ENCODE measurements around the gene TNFRSF19. TPM values are rescaled to one million over a fixed set of nuclear protein-coding genes. Genes with fewer than 3 reads are reported as not detected.

The TNFRSF19 gene
- total and polyA plus RNA-seq, 8 donors = 1.5 to 14.1 (median 3.0) TPM

DNA sequence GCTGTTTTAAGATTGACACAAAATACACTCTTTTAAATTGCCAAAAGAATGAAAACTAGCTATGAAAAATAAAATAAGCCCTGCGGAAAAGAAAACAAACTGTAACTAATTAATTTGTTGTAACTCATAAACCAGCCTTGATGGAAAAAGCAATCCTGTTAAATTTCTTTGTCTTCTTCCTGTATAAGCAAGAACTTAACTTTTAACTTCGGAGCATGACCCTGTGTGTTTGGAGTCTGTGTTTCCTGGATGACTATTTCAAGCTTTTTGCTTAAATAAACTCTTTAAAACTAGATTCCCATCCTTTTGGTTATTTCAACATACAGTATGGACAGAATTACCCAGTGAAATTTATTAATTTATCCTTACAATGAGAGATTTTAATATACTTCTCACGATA lies 122.6 kb downstream of the TNFRSF19 start:
- Histone ChIP-seq H3K4me3 (no peak overlapping the region), H3K4me1 (no peaks in the 10 kb centered on the region), H3K9me3 (no peaks in the 10 kb centered on the region), H3K27ac (peak overlapping the region in 1 of 4 donors; percentile 41), H3K27me3 (no peaks in the 10 kb centered on the region), H3K36me3 (no peaks in the 10 kb centered on the region)
- WGBS, 2 donors = 53 to 58% methylated on average over 3 of the region's 3 CpGs
- ATAC-seq = no peak
- FAIRE-seq = no peak
- intact Hi-C loops (cut with DNase I) = no loop called here
- TF ChIP-seq, protein P1, sequence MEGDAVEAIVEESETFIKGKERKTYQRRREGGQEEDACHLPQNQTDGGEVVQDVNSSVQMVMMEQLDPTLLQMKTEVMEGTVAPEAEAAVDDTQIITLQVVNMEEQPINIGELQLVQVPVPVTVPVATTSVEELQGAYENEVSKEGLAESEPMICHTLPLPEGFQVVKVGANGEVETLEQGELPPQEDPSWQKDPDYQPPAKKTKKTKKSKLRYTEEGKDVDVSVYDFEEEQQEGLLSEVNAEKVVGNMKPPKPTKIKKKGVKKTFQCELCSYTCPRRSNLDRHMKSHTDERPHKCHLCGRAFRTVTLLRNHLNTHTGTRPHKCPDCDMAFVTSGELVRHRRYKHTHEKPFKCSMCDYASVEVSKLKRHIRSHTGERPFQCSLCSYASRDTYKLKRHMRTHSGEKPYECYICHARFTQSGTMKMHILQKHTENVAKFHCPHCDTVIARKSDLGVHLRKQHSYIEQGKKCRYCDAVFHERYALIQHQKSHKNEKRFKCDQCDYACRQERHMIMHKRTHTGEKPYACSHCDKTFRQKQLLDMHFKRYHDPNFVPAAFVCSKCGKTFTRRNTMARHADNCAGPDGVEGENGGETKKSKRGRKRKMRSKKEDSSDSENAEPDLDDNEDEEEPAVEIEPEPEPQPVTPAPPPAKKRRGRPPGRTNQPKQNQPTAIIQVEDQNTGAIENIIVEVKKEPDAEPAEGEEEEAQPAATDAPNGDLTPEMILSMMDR (IDR thresholded peaks at IDR 0.05) = no peak
- DNase-seq = no peak

DNA sequence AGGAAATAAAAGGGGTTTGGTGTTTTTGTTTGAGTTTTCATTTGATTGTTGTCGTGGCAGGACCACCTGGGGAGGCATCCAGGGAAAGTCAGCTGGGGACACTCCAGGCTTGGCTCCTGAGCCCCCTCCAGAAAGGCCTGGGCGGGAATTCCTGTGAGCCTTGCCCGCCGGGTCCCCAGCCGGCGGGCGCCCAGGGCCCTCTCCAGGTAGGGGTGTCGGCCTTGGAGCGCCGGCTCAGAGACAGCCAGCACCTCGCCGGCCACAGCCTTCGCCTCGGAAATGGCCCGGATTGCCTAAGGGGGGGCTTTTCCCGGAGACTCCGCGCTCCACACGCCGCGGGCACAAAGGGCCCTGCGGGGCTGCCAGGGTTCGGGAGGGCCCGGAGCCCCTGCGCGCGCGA lies 125.0 kb downstream of the TNFRSF19 start:
- TF ChIP-seq, protein P1 (IDR thresholded peaks at IDR 0.05) = no peak
- Histone ChIP-seq H3K36me3 (no peaks in the 10 kb centered on the region), H3K4me1 (no peaks in the 10 kb centered on the region), H3K4me3 (no peak overlapping the region), H3K27me3 (no peaks in the 10 kb centered on the region), H3K27ac (no peak overlapping the region), H3K9me3 (no peaks in the 10 kb centered on the region)
- FAIRE-seq (no peak), DNase-seq (no peak), ATAC-seq (no peak)
- intact Hi-C loops (cut with DNase I) = no loop called here
- 73 to 75% methylated on average over 28 of the region's 28 CpGs for WGBS, 2 donors

DNA sequence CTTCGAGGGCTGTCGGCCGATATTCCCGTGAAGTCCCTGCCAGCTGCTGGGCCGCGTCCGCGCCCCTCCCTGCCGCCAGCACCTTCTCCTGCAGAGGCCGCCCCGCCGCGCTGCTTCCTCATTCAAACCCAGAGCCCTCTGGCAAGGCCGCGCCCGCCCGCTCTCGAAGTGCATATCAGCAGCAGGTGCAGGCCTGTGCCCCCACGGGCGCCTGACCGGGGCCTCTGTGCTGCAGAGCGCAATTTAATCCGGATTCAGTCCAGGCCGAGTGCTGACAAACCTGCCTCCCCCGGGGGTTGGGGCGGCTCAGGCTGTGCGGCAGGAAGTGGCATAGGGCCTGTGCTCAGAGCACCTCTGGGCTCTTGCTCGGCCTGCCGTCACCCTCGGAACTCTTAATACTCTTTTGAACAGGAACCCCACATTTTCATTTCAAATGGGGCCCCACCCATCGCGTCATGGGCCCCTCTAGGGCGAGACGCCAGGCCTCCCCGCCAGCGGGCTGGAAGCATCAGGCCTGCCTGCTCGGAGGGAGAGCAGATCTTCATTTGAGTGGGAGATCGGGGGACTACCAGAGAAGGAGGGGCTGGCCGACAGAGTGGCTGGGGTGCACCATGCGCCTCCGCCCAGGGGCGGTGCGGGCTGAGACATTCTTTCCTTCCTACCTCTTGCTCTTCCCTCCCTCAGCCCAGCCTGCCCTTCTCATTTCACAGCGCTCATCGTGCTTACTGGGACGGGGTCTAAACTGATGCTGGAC lies 125.7 kb downstream of the TNFRSF19 start:
- DNase-seq = no peak
- H3K9me3 ChIP-seq = no peaks in the 10 kb centered on the region
- FAIRE-seq = no peak
- intact Hi-C loops (cut with DNase I) = no loop called here
- no peak overlapping the region for H3K27ac ChIP-seq
- peak overlapping the region in 1 of 4 donors; percentile 14 for H3K4me3 ChIP-seq
- H3K27me3 ChIP-seq = no peaks in the 10 kb centered on the region
- WGBS, 2 donors = 69% methylated on average over 46 of the region's 46 CpGs
- H3K36me3 ChIP-seq = no peaks in the 10 kb centered on the region
- peak in 3 of 4 donors; percentile 31 to 44 (median 40) for ATAC-seq
- TF ChIP-seq, protein P1 (IDR thresholded peaks at IDR 0.05) = no peak
- no peaks in the 10 kb centered on the region for H3K4me1 ChIP-seq

DNA sequence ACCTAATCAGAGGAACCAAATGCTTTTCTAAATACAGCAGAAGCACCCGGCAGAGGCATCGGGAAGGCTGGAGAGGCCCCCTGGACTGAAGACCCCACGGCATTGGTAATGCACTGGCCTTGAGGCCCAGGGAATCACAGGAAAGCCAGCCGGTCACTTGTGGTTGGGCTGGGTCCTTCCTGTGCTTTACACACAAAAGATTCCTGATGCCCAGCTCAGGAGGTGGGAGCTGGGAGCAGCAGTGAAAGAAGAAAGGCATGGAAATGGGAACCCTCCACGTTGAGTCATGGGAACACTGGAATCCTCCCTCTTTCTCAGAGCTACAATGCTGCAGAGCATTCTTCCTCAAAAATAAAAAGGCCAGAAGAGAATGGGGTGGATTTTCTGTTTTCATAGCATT lies 126.4 kb downstream of the TNFRSF19 start:
- H3K27ac ChIP-seq = no peak overlapping the region
- no peaks in the 10 kb centered on the region for H3K27me3 ChIP-seq
- TF ChIP-seq, protein P1 (IDR thresholded peaks at IDR 0.05) = no peak
- no peaks in the 10 kb centered on the region for H3K9me3 ChIP-seq
- intact Hi-C loops (cut with DNase I) = no loop called here
- WGBS, 2 donors = 75 to 83% methylated on average over 5 of the region's 5 CpGs
- FAIRE-seq (no peak), ATAC-seq (no peak), DNase-seq (no peak)
- no peaks in the 10 kb centered on the region for H3K4me1 ChIP-seq
- no peak overlapping the region for H3K4me3 ChIP-seq
- no peaks in the 10 kb centered on the region for H3K36me3 ChIP-seq

DNA sequence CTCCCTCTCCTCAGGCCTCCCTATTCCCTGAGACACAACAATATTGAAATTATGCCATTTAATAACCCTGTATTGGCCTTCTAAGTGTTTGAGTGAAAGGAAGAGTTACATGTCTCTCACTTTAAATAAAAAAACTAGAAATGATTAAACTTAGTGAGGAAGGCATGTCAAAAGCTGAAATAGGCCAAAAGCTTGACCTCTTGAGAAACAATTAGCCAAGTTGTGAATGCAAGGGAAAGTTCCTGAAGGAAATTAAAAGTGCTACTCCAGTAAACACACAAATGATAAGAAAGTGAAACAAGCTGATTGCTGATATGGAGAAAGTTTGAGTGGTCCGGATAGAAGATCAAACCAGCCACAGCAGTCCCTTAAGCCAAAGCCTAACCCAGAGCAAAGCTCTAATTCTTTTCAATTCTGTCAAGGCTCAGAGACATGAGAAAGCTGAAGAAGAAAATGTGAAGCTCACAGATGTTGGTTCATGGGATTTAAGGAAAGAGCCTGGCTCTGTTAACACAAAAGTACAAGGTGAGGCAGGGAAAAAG lies 127.6 kb downstream of the TNFRSF19 start:
- H3K27me3 ChIP-seq = no peaks in the 10 kb centered on the region
- TF ChIP-seq, protein P1 (IDR thresholded peaks at IDR 0.05) = no peak
- no peak for DNase-seq
- H3K4me3 ChIP-seq = no peak overlapping the region
- WGBS, 2 donors = 57 to 61% methylated on average over 1 of the region's 1 CpG
- no peaks in the 10 kb centered on the region for H3K4me1 ChIP-seq
- no peak for ATAC-seq
- H3K27ac ChIP-seq = no peak overlapping the region
- H3K9me3 ChIP-seq = no peaks in the 10 kb centered on the region
- no peaks in the 10 kb centered on the region for H3K36me3 ChIP-seq
- FAIRE-seq = no peak
- intact Hi-C loops (cut with DNase I) = no loop called here
